HL-60 (cell line): ENCODE measurements around the gene DIAPH2.

ENCODE experiments used
- GABPA ChIP-seq: IDR thresholded peaks from 2 replicates; pipeline ENCODE4 v1.6.1; 2012; ENCODE audit warnings: low read depth
- POLR2AphosphoS5 ChIP-seq: IDR thresholded peaks from 2 replicates; pipeline ENCODE4 v1.6.1; 2012; ENCODE audit warnings: low read depth
- SPI1 ChIP-seq: IDR thresholded peaks from 2 replicates; pipeline ENCODE4 v1.6.1; 2012; ENCODE audit warnings: low read depth, mild to moderate bottlenecking, borderline replicate concordance
- TF ChIP-seq, protein P1 (sequence below): IDR thresholded peaks from 2 replicates; pipeline ENCODE4 v1.6.1; 2012; ENCODE audit warnings: low read depth; ENCODE audit not compliant: insufficient replicate concordance
- TF ChIP-seq, protein P2 (sequence below): IDR thresholded peaks from one replicate; pipeline ENCODE4 v1.5.1; 2011; ENCODE audit warnings: low read length, control low read depth, inconsistent platforms; ENCODE audit not compliant: insufficient read depth

DNA sequence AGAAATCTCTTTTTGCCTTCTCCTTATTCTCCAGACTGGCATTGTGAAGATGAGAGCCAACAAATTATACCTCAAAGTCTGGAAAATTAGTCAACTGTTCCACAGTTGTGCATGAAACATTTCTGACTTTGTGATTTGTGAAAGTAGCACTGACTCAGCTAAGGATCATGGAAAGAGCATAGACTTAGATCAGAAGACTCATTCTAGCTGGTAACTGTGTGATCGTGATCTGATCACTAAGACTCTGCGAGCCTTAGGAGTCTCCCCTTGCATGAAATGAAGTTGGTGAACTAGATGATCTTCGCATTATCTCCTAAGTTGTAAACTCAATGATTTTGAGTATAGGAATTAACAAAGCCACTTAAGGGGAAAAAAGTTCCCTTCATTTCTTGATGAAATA is 867.2 kb downstream of the DIAPH2 start:
- TF ChIP-seq POLR2AphosphoS5: no peak
- TF ChIP-seq, protein P1, sequence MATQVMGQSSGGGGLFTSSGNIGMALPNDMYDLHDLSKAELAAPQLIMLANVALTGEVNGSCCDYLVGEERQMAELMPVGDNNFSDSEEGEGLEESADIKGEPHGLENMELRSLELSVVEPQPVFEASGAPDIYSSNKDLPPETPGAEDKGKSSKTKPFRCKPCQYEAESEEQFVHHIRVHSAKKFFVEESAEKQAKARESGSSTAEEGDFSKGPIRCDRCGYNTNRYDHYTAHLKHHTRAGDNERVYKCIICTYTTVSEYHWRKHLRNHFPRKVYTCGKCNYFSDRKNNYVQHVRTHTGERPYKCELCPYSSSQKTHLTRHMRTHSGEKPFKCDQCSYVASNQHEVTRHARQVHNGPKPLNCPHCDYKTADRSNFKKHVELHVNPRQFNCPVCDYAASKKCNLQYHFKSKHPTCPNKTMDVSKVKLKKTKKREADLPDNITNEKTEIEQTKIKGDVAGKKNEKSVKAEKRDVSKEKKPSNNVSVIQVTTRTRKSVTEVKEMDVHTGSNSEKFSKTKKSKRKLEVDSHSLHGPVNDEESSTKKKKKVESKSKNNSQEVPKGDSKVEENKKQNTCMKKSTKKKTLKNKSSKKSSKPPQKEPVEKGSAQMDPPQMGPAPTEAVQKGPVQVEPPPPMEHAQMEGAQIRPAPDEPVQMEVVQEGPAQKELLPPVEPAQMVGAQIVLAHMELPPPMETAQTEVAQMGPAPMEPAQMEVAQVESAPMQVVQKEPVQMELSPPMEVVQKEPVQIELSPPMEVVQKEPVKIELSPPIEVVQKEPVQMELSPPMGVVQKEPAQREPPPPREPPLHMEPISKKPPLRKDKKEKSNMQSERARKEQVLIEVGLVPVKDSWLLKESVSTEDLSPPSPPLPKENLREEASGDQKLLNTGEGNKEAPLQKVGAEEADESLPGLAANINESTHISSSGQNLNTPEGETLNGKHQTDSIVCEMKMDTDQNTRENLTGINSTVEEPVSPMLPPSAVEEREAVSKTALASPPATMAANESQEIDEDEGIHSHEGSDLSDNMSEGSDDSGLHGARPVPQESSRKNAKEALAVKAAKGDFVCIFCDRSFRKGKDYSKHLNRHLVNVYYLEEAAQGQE: no peak
- TF ChIP-seq, protein P2, sequence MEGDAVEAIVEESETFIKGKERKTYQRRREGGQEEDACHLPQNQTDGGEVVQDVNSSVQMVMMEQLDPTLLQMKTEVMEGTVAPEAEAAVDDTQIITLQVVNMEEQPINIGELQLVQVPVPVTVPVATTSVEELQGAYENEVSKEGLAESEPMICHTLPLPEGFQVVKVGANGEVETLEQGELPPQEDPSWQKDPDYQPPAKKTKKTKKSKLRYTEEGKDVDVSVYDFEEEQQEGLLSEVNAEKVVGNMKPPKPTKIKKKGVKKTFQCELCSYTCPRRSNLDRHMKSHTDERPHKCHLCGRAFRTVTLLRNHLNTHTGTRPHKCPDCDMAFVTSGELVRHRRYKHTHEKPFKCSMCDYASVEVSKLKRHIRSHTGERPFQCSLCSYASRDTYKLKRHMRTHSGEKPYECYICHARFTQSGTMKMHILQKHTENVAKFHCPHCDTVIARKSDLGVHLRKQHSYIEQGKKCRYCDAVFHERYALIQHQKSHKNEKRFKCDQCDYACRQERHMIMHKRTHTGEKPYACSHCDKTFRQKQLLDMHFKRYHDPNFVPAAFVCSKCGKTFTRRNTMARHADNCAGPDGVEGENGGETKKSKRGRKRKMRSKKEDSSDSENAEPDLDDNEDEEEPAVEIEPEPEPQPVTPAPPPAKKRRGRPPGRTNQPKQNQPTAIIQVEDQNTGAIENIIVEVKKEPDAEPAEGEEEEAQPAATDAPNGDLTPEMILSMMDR: no peak
- no peak for TF ChIP-seq GABPA
- TF ChIP-seq SPI1: no peak
